ENCODE results near the gene TBL1X. TPM values are rescaled to one million over a fixed set of nuclear protein-coding genes. Genes with fewer than 3 reads are reported as not detected.

TBL1X gene
- total and polyA plus RNA-seq, 2 of the 13 experiments (the other 11 are each of a cell fraction or from before 2014, with no cell fraction given), result 17.6 to 19.9 TPM

GRCh38 chrX:9698576-9698975 is 233.7 kb downstream of the TBL1X start:
- FAIRE-seq, result no peak
- POLR2A ChIA-PET, result no interaction called here
- no peak overlapping the region for H3K4me3 ChIP-seq (replicated peaks in 1 of 3; ENCODE audit: insufficient read depth in 1 of 3, low read depth in 2 of 3, low read length in 3 of 3)
- TF ChIP-seq ZNF788 (CRISPR knock-in tag; IDR thresholded peaks at IDR 0.05; ENCODE audit: borderline replicate concordance) (no peak), NFATC3 (CRISPR knock-in tag; IDR thresholded peaks at IDR 0.05) (no peak), ZNF234 (CRISPR knock-in tag; conservative IDR thresholded peaks at IDR 0.05) (no peak), TFE3 (CRISPR knock-in tag; IDR thresholded peaks at IDR 0.05) (no peak), ZNF557 (CRISPR knock-in tag; IDR thresholded peaks at IDR 0.05) (no peak), ZNF276 (CRISPR knock-in tag; IDR thresholded peaks at IDR 0.05; ENCODE audit: low read depth) (no peak), ZNF230 (CRISPR knock-in tag; IDR thresholded peaks at IDR 0.05) (no peak), TRIM22 (IDR thresholded peaks at IDR 0.05) (no peak), ZBTB43 (CRISPR knock-in tag; conservative IDR thresholded peaks at IDR 0.05) (no peak), FOXK1 (CRISPR knock-in tag; IDR thresholded peaks at IDR 0.05; ENCODE audit: borderline replicate concordance, low read depth) (no peak), FOXA1 (IDR thresholded peaks at IDR 0.05) (no peak), FOXA1 (CRISPR knock-in tag; IDR thresholded peaks at IDR 0.05) (no peak), PCBP2 (optimal IDR thresholded peaks at IDR 0.05; ENCODE audit: low read depth, low read length, poor library complexity, severe bottlenecking) (no peak), STAT5B (CRISPR knock-in tag; IDR thresholded peaks at IDR 0.05) (no peak), ZNF280B (CRISPR knock-in tag; IDR thresholded peaks at IDR 0.05; ENCODE audit: borderline replicate concordance) (no peak), CSRNP2 (CRISPR knock-in tag; conservative IDR thresholded peaks at IDR 0.05; ENCODE audit: low read depth) (no peak), ZNF790 (CRISPR knock-in tag; IDR thresholded peaks at IDR 0.05; ENCODE audit: borderline replicate concordance) (no peak)

More at GRCh38 chrX:9698576-9698975, 233.7 kb downstream of the TBL1X start:
- Histone ChIP-seq H3K27ac (ENCODE audit: extremely low read length, insufficient read depth, low read length) (no peak overlapping the region), H3K9ac (ENCODE audit: insufficient read depth, low read depth, low read length) (no peak overlapping the region), H3K79me2 (ENCODE audit: insufficient read depth, low read length) (no peaks in the 10 kb centered on the region), H4K20me1 (ENCODE audit: insufficient read depth, low read length) (no peaks in the 10 kb centered on the region), H3K36me3 (replicated peaks in 1 of 2; ENCODE audit: control insufficient read depth in 1 of 2, insufficient read depth in 2 of 2, low read length in 2 of 2) (peaks cover 3 to 28% of the 10 kb centered on the region in 2 experiments; a peak in 4 of 5 replicates), H3K27me3 (ENCODE audit: control insufficient read depth in 1 of 2, insufficient read depth in 2 of 2, low read length in 2 of 2) (no peaks in the 10 kb centered on the region), H3K4me1 (ENCODE audit: insufficient read depth, low read length) (no peaks in the 10 kb centered on the region), H3K9me3 (ENCODE audit: low read length) (no peaks in the 10 kb centered on the region), H3K4me2 (ENCODE audit: low read depth, low read length) (no peak overlapping the region), H2AFZ (ENCODE audit: low read length) (no peak overlapping the region)
- intact Hi-C loops (cut with micrococcal nuclease; ENCODE audit: unreplicated experiment), result no loop called here
- no peak for ATAC-seq
- CTCF ChIA-PET (ENCODE audit: low intra/inter-chr PET ratio, low total read pairs), result no interaction called here
- no TSS peak for BruUV-seq (replicated peaks)
- 98% methylated on average over 4 of the region's 12 CpGs for WGBS (ENCODE audit: low lambda C conversion rate)
- in situ Hi-C loops (cut with HindIII; ENCODE audit: extremely low pct_ligation_motif_present, low pct_unique_long_range_greater_than_20kb), result no loop called here
- no peak for DNase-seq (ENCODE audit: low spot score)
